Neural cell (in vitro differentiated cells): Measurements from ENCODE around the gene KMT2E. TPM values are rescaled to one million over a fixed set of nuclear protein-coding genes. Genes with fewer than 3 reads are reported as not detected.

Experiments
- H2AFZ ChIP-seq: fragments of 200-600, 300-800 bp; sonication (generic), shearing (Covaris generic); 2 replicates; pipeline ENCODE4 v1.6.0; 2014; ENCODE audit warnings: low read depth, mild to moderate bottlenecking, antibody characterized with exemption, low read length, moderate library complexity
- H3F3A ChIP-seq: fragments of 200-600 bp; shearing (Covaris generic); 2 replicates; pipeline ENCODE4 v1.6.1; 2016; ENCODE audit warnings: mild to moderate bottlenecking, moderate library complexity, mixed read lengths, antibody characterized with exemption, low read length; ENCODE audit not compliant: insufficient read depth, poor library complexity, severe bottlenecking
- H3K27ac ChIP-seq: fragments of 200-600, 300-800 bp; sonication (generic), shearing (Covaris generic); 2 replicates; pipeline ENCODE4 v1.5.1; 2014; ENCODE audit warnings: mild to moderate bottlenecking, low read length, moderate library complexity
- H3K27me3 ChIP-seq: fragments of 300-800, 200-600 bp; sonication (generic), shearing (Covaris generic); 2 replicates; pipeline ENCODE4 v1.6.0; 2014; ENCODE audit warnings: mild to moderate bottlenecking, low read depth, low read length, moderate library complexity; ENCODE audit not compliant: insufficient read depth
- H3K36me3 ChIP-seq: fragments of 300-800, 200-600 bp; sonication (generic), shearing (Covaris generic); 2 replicates; pipeline ENCODE4 v1.5.1; 2014; ENCODE audit warnings: mild to moderate bottlenecking, antibody characterized with exemption, low read length, moderate library complexity; ENCODE audit not compliant: insufficient read depth
- H3K4me2 ChIP-seq: fragments of 300-800, 200-600 bp; sonication (generic), shearing (Covaris generic); 2 replicates; pipeline ENCODE4 v1.6.0; 2014; ENCODE audit warnings: mild to moderate bottlenecking, low read length
- H3K4me3 ChIP-seq: fragments of 300-800, 200-600 bp; sonication (generic), shearing (Covaris generic); 2 replicates; pipeline ENCODE4 v1.5.1; 2014; ENCODE audit warnings: mild to moderate bottlenecking, low read length, moderate library complexity
- H3K79me2 ChIP-seq: fragments of 200-600 bp; shearing (Covaris generic); replicated peaks from 2 replicates; pipeline ENCODE4 v1.6.0; 2014; ENCODE audit warnings: mild to moderate bottlenecking, low read length, moderate library complexity; ENCODE audit not compliant: insufficient read depth
- H3K9ac ChIP-seq: fragments of 300-800, 200-600 bp; sonication (generic), shearing (Covaris generic); 2 replicates; pipeline ENCODE4 v1.6.1; 2016; ENCODE audit warnings: mild to moderate bottlenecking, low read length, mixed read lengths
- H3K9me2 ChIP-seq: fragments of 200-600 bp; shearing (Covaris generic); 2 replicates; pipeline ENCODE4 v1.6.1; 2016; ENCODE audit warnings: mild to moderate bottlenecking, low read length, mixed read lengths; ENCODE audit not compliant: insufficient read depth
- H3K9me3 ChIP-seq: fragments of 200-600, 300-800 bp; sonication (generic), shearing (Covaris generic); 2 replicates; pipeline ENCODE4 v1.6.1; 2016; ENCODE audit warnings: mild to moderate bottlenecking, mixed run types, low read length, moderate library complexity, mixed read lengths
- H4K20me1 ChIP-seq: fragments of 200-600 bp; shearing (Covaris generic); 2 replicates; pipeline ENCODE4 v1.6.1; 2016; ENCODE audit warnings: mild to moderate bottlenecking, mixed run types; ENCODE audit not compliant: insufficient read depth
- CTCF ChIP-seq: fragments of 450-650 bp; IDR thresholded peaks from 2 replicates; pipeline ENCODE4 v1.5.1; 2014; ENCODE audit warnings: antibody characterized with exemption, mild to moderate bottlenecking, moderate library complexity; ENCODE audit not compliant: poor library complexity, severe bottlenecking
- EP300 ChIP-seq: fragments of 450-650 bp; conservative IDR thresholded peaks from 2 replicates; pipeline ENCODE4 v1.6.1; 2014; ENCODE audit warnings: antibody characterized with exemption, mild to moderate bottlenecking, moderate library complexity; ENCODE audit not compliant: poor library complexity, severe bottlenecking
- EZH2 ChIP-seq: fragments of 200-600, 300-800 bp; shearing (Covaris generic), sonication (generic); IDR thresholded peaks from 2 replicates; pipeline ENCODE4 v1.6.1; 2014; ENCODE audit warnings: antibody characterized with exemption, low read length, borderline replicate concordance, mild to moderate bottlenecking; ENCODE audit not compliant: insufficient read depth, poor library complexity, severe bottlenecking
- MXI1 ChIP-seq: fragments of 450-650 bp; conservative IDR thresholded peaks from 2 replicates; pipeline ENCODE4 v1.6.1; 2014; ENCODE audit warnings: antibody characterized with exemption, mild to moderate bottlenecking; ENCODE audit not compliant: poor library complexity, severe bottlenecking
- POLR2AphosphoS5 ChIP-seq: IDR thresholded peaks from 2 replicates; pipeline ENCODE4 v1.6.1; 2012
- RAD21 ChIP-seq: fragments of 450-650 bp; conservative IDR thresholded peaks from 2 replicates; pipeline ENCODE4 v1.6.1; 2014; ENCODE audit warnings: antibody characterized with exemption, mild to moderate bottlenecking, moderate library complexity
- REST ChIP-seq: IDR thresholded peaks from 2 replicates; pipeline ENCODE4 v1.6.1; 2012; ENCODE audit warnings: borderline replicate concordance
- SMC3 ChIP-seq: fragments of 450-650 bp; conservative IDR thresholded peaks from 2 replicates; pipeline ENCODE4 v1.6.1; 2014; ENCODE audit warnings: antibody characterized with exemption, mild to moderate bottlenecking, moderate library complexity; ENCODE audit not compliant: poor library complexity
- TAF1 ChIP-seq: IDR thresholded peaks from 2 replicates; pipeline ENCODE4 v1.6.1; 2012; ENCODE audit warnings: low read depth
- polyA plus RNA-seq: library from polyadenylated mRNA; depleted of rRNA; stranded (reverse); fragments of >200 nt; gene quantifications from 2 replicates; pipeline ENCODE4 v1.2.3, GENCODE V29; 2014

The KMT2E gene
- polyA plus RNA-seq, 1 donor from 2014 or later, result 78.4 TPM

GRCh38 chr7:105057472-105057871 lies 43.5 kb downstream of the KMT2E start:
- Histone ChIP-seq H3K9me2 (no peaks in the 10 kb centered on the region), H3K27me3 (no peaks in the 10 kb centered on the region), H2AFZ (no peak overlapping the region), H3K9me3 (no peaks in the 10 kb centered on the region), H4K20me1 (peaks cover 39% of the 10 kb centered on the region), H3K4me2 (no peak overlapping the region), H3K9ac (no peak overlapping the region), H3K27ac (no peak overlapping the region), H3K4me3 (no peak overlapping the region), H3F3A (peaks cover 3% of the 10 kb centered on the region), H3K36me3 (peaks cover 3% of the 10 kb centered on the region), H3K79me2 (peaks cover 86% of the 10 kb centered on the region)
- TF ChIP-seq SMC3, result no peak
- no peak for TF ChIP-seq EP300

GRCh38 chr7:105060437-105060836 lies 46.4 kb downstream of the KMT2E start:
- no peak overlapping the region for H3K4me3 ChIP-seq
- TF ChIP-seq TAF1, result no peak
- no peak for TF ChIP-seq EZH2
- no peak for TF ChIP-seq EP300
- TF ChIP-seq RAD21, result no peak
- no peak for TF ChIP-seq POLR2AphosphoS5
- TF ChIP-seq CTCF, result no peak
- no peak for TF ChIP-seq SMC3
- TF ChIP-seq MXI1, result no peak
- peaks cover 47% of the 10 kb centered on the region for H4K20me1 ChIP-seq
- no peak overlapping the region for H3K9ac ChIP-seq
- H3K36me3 ChIP-seq, result no peaks in the 10 kb centered on the region
- H3K79me2 ChIP-seq, result peaks cover 82% of the 10 kb centered on the region
- H3K9me2 ChIP-seq, result no peaks in the 10 kb centered on the region
- H3K9me3 ChIP-seq, result no peaks in the 10 kb centered on the region
- no peaks in the 10 kb centered on the region for H3K27me3 ChIP-seq
- no peak overlapping the region for H3K27ac ChIP-seq
- no peak overlapping the region for H3K4me2 ChIP-seq
- H3F3A ChIP-seq, result peaks cover 3% of the 10 kb centered on the region
- H2AFZ ChIP-seq, result no peak overlapping the region

GRCh38 chr7:105060923-105061322 lies 46.9 kb downstream of the KMT2E start:
- Histone ChIP-seq H3K9me2 (no peaks in the 10 kb centered on the region), H3K79me2 (peaks cover 82% of the 10 kb centered on the region), H3K9ac (no peak overlapping the region), H4K20me1 (peaks cover 42% of the 10 kb centered on the region), H3F3A (peaks cover 3% of the 10 kb centered on the region), H3K9me3 (no peaks in the 10 kb centered on the region), H3K4me2 (no peak overlapping the region), H3K36me3 (no peaks in the 10 kb centered on the region), H3K4me3 (no peak overlapping the region), H3K27me3 (no peaks in the 10 kb centered on the region), H2AFZ (no peak overlapping the region), H3K27ac (no peak overlapping the region)
- TF ChIP-seq EP300, result no peak
- no peak for TF ChIP-seq EZH2
- TF ChIP-seq SMC3, result no peak
- no peak for TF ChIP-seq CTCF
- TF ChIP-seq RAD21, result no peak
- no peak for TF ChIP-seq TAF1
- no peak for TF ChIP-seq MXI1
- TF ChIP-seq REST, result no peak
- no peak for TF ChIP-seq POLR2AphosphoS5
